Mucosa of rectum (tissue), 2 donors: Measurements from ENCODE around the gene NRIP2.

ENCODE experiments used
- H3K27ac ChIP-seq, 2 donors: one replicate each; pipeline ENCODE4 v1.7.0; 2013; ENCODE audit warnings: inconsistent platforms in 2 of 2, low read depth in 2 of 2, low read length in 2 of 2
- H3K27me3 ChIP-seq, 2 donors: one replicate each; pipeline ENCODE4 v1.7.0; 2013; ENCODE audit warnings: low read length in 2 of 2; ENCODE audit not compliant: control insufficient read depth in 2 of 2, insufficient read depth in 2 of 2
- H3K36me3 ChIP-seq, 2 donors: one replicate each; pipeline ENCODE4 v1.7.0; 2013; ENCODE audit warnings: low read length in 2 of 2; ENCODE audit not compliant: control insufficient read depth in 2 of 2, insufficient read depth in 2 of 2
- H3K4me1 ChIP-seq, 2 donors: one replicate each; pipeline ENCODE4 v1.7.0; 2013; ENCODE audit warnings: low read length in 2 of 2, mild to moderate bottlenecking in 1 of 2; ENCODE audit not compliant: control insufficient read depth in 2 of 2, insufficient read depth in 2 of 2
- H3K4me3 ChIP-seq, 2 donors: one replicate each; pipeline ENCODE4 v1.7.0; 2013; ENCODE audit warnings: low read length in 2 of 2
- H3K9ac ChIP-seq, 2 donors: one replicate each; pipeline ENCODE4 v1.7.0; 2013; ENCODE audit warnings: low read length in 2 of 2, low read depth in 1 of 2, mild to moderate bottlenecking in 1 of 2
- H3K9me3 ChIP-seq, 2 donors: one replicate each; pipeline ENCODE4 v1.7.0; 2013; ENCODE audit warnings: low read length in 2 of 2; ENCODE audit not compliant: control insufficient read depth in 2 of 2
- donor health status: healthy.
- donor health status: Normal muscosa, but diverticular disease.

NRIP2 gene

DNA sequence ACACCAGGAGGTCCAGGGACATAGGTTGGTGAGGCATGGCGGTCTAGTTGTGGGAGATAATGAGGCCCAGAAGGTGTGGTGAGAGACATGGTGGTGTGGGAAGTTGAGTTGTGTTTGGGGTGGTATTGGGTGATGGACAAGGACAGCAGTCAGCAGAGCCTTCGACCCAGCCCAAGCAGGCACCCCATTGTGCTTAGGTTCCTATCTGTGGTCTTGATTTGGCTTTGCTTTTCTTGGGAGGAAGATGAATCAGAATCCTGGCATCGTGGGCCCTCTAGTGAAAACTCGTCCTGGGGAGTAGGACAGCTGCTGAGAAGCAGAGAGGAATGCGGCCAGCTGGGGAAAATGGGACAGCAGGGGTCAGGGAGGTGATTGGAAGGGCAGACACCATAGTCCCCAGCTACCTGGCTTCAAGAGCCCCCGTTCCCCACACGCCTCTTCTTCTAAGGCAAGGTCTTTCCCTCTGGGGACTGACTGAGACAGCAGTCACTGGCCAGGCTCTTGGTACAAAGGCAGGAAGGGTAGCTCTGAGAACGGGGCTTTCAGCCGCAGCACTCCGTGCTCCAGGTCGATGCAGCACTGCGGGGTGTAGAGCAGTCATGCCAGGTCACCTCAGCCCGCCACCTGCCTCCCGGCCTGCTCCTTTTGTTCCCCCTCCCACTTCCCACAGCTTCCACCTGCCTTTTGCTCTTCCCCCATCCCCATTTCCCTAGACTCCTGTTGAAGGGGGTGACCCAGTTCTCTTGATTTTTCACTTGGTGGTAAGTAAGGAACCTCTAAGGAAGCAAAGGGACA is 7.9 kb downstream of the NRIP2 start:
- no peak overlapping the region for H3K27ac ChIP-seq

DNA sequence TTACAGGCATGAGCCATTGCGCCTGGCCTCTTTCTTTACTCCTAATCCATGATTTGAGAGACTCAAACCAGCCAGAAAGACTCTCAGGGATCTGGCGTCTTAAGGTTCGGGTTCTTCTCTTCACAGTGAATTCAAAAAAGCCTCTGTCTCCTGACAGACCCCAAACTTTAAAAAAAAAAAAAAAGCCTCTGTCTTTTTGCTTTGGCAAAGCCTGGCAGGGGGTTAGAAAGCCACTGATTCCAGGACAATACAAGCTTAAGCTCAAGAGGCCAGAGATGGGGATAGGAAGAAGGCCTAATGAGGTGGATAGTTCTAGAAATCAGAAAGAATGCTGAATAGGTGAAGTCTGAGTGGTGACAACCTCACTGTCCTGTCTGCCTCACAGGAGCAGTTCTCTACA is 8.8 kb downstream of the NRIP2 start:
- Histone ChIP-seq H3K27me3 (no peaks in the 10 kb centered on the region), H3K36me3 (peaks cover 70 to 79% of the 10 kb centered on the region in 2 donors), H3K9me3 (no peaks in the 10 kb centered on the region), H3K4me3 (no peak overlapping the region), H3K4me1 (no peaks in the 10 kb centered on the region), H3K27ac (no peak overlapping the region), H3K9ac (no peak overlapping the region)

More for the DNA sequence above, 7.9 kb downstream of the NRIP2 start:
- Histone ChIP-seq H3K27me3 (no peaks in the 10 kb centered on the region), H3K4me1 (no peaks in the 10 kb centered on the region), H3K9me3 (no peaks in the 10 kb centered on the region), H3K4me3 (no peak overlapping the region), H3K36me3 (peaks cover 61 to 70% of the 10 kb centered on the region in 2 donors), H3K9ac (no peak overlapping the region)

DNA sequence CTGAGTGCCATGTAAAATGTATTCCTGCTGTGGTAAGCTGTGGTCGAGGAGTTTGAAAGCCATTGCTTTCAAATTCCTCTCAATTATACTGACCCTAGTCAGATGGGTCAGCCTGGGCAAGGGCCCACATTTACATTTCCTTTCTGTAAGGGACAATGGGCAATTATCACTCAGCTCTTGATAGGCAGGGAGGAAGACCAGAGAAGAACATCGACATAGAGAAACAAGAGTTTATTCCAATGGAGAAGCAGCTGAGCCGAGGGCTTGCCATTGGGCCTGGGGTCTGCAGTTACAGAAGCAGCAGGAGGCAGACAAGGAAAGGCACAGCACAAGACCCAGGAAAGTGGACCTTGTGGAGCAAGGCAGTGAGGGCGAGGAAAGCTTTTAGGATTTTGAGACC is 9.7 kb downstream of the NRIP2 start:
- no peak overlapping the region for H3K9ac ChIP-seq
- no peak overlapping the region for H3K27ac ChIP-seq
- H3K27me3 ChIP-seq, result no peaks in the 10 kb centered on the region
- peaks cover 72 to 83% of the 10 kb centered on the region in 2 donors for H3K36me3 ChIP-seq
- H3K4me3 ChIP-seq, result no peak overlapping the region
- H3K4me1 ChIP-seq, result no peaks in the 10 kb centered on the region
- no peaks in the 10 kb centered on the region for H3K9me3 ChIP-seq

DNA sequence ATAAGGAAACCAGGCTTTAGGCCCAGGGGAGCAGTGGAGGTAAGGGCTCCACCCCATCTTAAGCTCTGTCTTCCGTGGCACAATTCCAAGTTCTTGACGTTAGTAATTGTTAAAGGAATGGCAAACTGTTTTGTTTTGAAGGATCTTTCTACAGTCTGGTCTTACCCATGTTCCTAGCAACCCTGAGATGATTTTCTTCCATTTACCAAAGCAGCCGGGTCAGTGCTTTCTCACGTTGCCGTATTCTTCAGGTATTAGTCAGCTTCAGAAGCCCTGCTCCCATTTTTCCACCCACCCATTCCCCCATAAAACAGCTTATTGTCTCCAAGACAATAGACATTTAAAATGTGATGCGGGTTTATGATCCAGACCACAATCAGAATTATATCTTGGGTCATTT is 10.3 kb downstream of the NRIP2 start:
- Histone ChIP-seq H3K27me3 (no peaks in the 10 kb centered on the region), H3K27ac (no peak overlapping the region), H3K9me3 (no peaks in the 10 kb centered on the region), H3K9ac (no peak overlapping the region), H3K36me3 (peaks cover 74 to 86% of the 10 kb centered on the region in 2 donors), H3K4me3 (no peak overlapping the region), H3K4me1 (no peaks in the 10 kb centered on the region)

DNA sequence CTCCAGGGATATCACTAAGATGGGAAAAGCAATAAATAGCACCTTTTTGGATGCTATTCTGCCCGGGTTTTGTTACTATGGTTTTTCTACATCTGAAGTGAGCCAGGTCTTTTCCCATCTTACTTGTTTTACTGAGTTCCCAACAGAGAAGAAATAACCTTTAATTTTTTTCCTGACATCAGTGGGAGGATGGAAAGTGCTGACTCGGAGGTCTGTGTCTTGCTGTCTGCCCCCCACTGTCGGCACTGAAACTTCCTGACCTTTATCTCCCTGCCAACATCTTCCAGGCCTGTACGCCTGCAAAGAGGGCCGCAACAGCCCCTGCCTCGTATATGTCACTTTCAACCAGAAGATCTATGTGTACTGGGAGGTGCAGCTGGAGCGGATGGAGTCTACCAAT is 11.4 kb downstream of the NRIP2 start:
- no peak overlapping the region for H3K4me3 ChIP-seq
- no peaks in the 10 kb centered on the region for H3K27me3 ChIP-seq
- H3K36me3 ChIP-seq, result peaks cover 77 to 92% of the 10 kb centered on the region in 2 donors
- H3K4me1 ChIP-seq, result no peaks in the 10 kb centered on the region
- no peak overlapping the region for H3K9ac ChIP-seq
- H3K9me3 ChIP-seq, result no peaks in the 10 kb centered on the region
- no peak overlapping the region for H3K27ac ChIP-seq

DNA sequence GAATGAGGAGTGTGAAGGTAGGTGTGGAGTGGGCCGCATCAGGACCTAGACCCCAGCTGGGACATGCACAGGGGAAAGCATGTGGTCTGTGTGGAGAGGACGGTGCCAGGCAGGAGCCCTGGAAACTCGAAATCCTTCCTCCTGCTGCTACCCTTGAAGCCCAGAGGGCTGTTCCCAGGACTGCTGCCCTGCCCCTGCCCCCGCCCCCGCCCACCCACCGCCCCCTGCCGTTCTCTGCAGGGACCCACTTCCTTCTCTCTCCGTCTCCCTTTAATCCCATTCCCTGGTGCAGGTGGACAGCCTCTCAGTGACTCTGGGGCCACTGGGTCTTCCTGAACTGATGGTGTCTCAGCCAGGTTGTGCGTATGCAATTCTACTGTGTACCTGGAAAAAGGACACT is 14.4 kb downstream of the NRIP2 start:
- Histone ChIP-seq H3K27ac (no peak overlapping the region), H3K9me3 (no peaks in the 10 kb centered on the region), H3K36me3 (peaks cover 64 to 80% of the 10 kb centered on the region in 2 donors), H3K4me3 (no peak overlapping the region), H3K27me3 (no peaks in the 10 kb centered on the region), H3K4me1 (no peaks in the 10 kb centered on the region), H3K9ac (no peak overlapping the region)

DNA sequence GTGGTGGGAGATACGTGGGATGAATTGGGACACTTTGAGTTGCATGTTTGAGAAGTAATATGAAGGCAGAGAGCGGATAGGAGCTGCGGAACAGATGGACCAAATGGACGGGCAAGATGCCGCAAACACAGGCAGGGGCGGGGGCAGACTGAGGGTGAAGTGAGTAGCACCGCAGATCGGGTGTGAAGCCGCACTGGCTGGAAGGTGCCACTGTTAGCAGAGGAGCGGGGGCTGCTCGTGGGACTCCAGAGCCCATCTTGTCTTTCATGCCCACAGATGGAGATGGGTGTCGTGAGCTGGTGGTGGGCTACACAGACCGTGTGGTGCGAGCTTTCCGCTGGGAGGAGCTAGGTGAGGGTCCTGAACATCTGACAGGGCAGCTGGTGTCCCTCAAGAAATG is 15.0 kb downstream of the NRIP2 start:
- H3K9ac ChIP-seq, result no peak overlapping the region
- no peaks in the 10 kb centered on the region for H3K27me3 ChIP-seq
- peaks cover 58 to 73% of the 10 kb centered on the region in 2 donors for H3K36me3 ChIP-seq
- H3K4me3 ChIP-seq, result no peak overlapping the region
- H3K4me1 ChIP-seq, result no peaks in the 10 kb centered on the region
- H3K27ac ChIP-seq, result no peak overlapping the region
- H3K9me3 ChIP-seq, result no peaks in the 10 kb centered on the region

DNA sequence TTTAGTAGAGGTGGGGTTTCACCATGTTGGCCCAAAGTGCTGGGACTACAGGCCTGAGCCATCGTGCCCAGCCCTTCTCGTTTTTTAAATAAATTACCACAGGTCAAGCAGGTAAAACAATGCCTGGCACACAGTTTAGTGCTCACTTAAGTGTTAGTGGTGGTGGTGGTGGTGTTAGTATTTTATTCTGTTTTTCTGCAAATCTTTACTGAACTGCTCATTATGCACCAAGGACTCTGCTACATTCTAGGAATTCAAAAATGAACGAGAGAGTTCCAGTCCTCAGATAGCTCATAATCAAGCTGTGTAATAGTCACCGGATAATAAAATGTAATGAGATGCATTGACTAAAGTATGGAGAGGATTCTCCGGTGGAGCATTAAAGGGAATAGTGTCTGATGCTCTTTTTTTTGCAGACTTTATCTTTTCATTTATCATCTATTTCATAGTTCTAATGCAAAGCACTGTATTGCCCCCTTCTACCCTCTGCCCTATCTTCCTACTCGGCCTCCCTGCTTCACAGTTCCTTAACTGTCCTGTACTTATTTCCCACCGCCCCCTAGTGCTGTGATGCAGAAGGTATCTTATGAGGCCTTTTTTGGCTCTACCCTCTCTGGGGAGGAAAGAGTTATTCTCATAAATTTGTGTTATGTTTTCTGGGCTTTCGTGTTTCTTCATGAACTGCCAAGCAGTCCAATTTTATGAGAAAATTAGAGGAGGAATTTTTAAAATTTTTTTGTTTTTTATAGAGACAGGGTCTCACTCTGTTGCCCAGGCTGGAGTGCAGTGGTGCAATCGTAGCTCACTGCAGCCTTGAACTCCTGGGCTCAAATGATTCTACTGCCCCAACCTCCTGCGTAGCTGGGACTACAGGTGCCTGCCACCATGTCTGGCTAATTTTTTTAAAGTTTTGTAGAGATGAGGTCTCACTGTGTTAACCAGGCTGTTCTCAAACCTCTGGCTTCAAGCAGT is 21.3 kb downstream of the NRIP2 start:
- Histone ChIP-seq H3K4me3 (peak overlapping the region; percentile 96 to 99), H3K27me3 (no peaks in the 10 kb centered on the region), H3K9ac (peak overlapping the region; percentile 82 to 98), H3K27ac (peak overlapping the region; percentile 97 to 99), H3K4me1 (peaks cover 7% of the 10 kb centered on the region in 2 donors), H3K9me3 (no peaks in the 10 kb centered on the region), H3K36me3 (peaks cover 8 to 16% of the 10 kb centered on the region in 2 donors)

DNA sequence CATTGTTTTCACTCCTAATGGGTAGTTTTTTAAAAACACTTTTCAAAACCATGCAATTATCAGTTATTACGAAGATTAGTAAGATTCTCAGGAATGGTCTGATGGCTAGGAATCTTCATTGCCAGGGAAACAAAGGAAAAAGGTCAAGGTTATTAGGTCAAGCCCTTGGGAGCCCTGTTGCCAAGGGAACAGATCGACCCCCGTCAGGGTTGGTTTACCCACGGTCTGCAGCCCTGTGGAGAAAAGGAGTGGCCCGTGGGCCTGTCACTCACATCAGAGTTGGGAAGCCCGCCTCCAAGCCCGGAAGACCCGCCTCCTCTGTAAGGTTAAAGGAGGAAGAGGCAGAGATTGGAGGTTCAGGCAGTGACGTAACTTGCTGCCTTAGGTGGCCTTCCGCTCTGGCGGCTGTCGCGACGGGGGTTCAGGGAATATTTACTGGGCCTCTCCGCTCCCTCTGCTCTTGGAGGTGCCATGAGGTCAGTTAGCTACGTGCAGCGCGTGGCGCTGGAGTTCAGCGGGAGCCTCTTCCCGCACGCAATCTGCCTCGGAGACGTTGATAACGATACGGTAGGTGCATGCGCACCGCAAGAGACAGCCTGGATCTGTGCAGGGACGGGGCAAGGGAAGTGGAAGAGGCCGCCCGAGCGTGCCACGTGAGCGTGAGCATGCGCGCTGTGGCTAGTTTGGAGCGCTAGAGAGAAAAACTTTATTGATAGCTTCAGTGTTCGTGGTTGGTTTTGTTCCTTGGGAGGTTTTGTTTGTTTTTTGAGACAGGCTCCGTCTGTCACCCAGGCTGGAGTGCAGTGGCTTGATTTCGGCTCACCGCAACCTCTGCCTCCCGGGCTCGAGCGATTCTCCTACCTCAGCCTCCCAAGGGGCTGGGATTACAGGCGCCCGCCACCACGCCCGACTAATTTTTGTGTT is 22.3 kb downstream of the NRIP2 start, which contains the start of gene ITFG2:
ITFG2 (plus strand) TSS at position 379 of the 924 bp plus-strand sequence; CDS start at position 472, 93 bp downstream.
- no peaks in the 10 kb centered on the region for H3K27me3 ChIP-seq
- peaks cover under 1 to 9% of the 10 kb centered on the region in 2 donors for H3K36me3 ChIP-seq
- H3K27ac ChIP-seq, result peak within 1 kb of the TSS; percentile 97 to 99
- peak within 1 kb of the TSS; percentile 96 to 99 for H3K4me3 ChIP-seq
- H3K9me3 ChIP-seq, result no peaks in the 10 kb centered on the region
- peaks cover 7% of the 10 kb centered on the region in 2 donors for H3K4me1 ChIP-seq
- peak within 1 kb of the TSS; percentile 82 to 98 for H3K9ac ChIP-seq
